ENCODE measurements around the gene CLBA1. TPM values are rescaled to one million over a fixed set of nuclear protein-coding genes. Genes with fewer than 3 reads are reported as not detected.

CLBA1 gene
- total RNA-seq, 1 experiment from 2014 or later = 14.8 TPM

DNA sequence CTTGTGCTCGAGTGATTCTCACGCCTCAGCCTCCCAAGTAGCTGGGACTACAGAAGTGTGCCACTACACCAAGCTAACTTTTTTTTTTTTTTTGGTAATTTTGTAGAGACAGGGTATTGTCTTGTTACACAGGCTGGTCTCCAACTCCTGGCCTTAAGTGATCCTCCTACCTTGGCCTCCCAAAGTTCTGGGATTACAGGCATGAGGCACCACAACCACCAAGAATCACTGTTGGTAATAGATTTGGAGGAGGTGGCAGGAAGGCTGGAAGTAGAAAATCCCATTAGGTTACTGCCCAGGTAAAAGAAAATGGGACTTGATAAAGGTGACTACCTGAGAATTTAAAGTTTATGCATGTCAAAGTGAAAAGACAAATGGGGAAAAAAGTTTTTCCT, 36.7 kb downstream of the CLBA1 start:
- TF ChIP-seq CBX3 (IDR thresholded peaks at IDR 0.05; ENCODE audit: low read depth) (no peak), ELF1 (IDR thresholded peaks at IDR 0.05; ENCODE audit: borderline replicate concordance, low read depth) (no peak), FOSL1 (IDR thresholded peaks at IDR 0.05; ENCODE audit: low read depth) (no peak), ATF3 (IDR thresholded peaks at IDR 0.05) (no peak), CEBPB (IDR thresholded peaks at IDR 0.05; ENCODE audit: low read depth) (no peak), ZNF274 (IDR thresholded peaks at IDR 0.05; ENCODE audit: low read depth, low read length) (no peak), YY1 (IDR thresholded peaks at IDR 0.05; ENCODE audit: extremely low read depth, insufficient replicate concordance, low read depth, low read length) (no peak), EZH2 (IDR thresholded peaks at IDR 0.05) (no peak), SIN3A (IDR thresholded peaks at IDR 0.05; ENCODE audit: low read depth) (no peak), JUND (IDR thresholded peaks at IDR 0.05) (no peak), ZFX (IDR thresholded peaks at IDR 0.05) (no peak)
- TF ChIP-seq, protein P1, sequence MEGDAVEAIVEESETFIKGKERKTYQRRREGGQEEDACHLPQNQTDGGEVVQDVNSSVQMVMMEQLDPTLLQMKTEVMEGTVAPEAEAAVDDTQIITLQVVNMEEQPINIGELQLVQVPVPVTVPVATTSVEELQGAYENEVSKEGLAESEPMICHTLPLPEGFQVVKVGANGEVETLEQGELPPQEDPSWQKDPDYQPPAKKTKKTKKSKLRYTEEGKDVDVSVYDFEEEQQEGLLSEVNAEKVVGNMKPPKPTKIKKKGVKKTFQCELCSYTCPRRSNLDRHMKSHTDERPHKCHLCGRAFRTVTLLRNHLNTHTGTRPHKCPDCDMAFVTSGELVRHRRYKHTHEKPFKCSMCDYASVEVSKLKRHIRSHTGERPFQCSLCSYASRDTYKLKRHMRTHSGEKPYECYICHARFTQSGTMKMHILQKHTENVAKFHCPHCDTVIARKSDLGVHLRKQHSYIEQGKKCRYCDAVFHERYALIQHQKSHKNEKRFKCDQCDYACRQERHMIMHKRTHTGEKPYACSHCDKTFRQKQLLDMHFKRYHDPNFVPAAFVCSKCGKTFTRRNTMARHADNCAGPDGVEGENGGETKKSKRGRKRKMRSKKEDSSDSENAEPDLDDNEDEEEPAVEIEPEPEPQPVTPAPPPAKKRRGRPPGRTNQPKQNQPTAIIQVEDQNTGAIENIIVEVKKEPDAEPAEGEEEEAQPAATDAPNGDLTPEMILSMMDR (IDR thresholded peaks at IDR 0.05 in 2 of 3, conservative IDR thresholded peaks at IDR 0.05 in 1 of 3; ENCODE audit: borderline replicate concordance in 1 of 3, insufficient read depth in 1 of 3, low read depth in 2 of 3, low read length in 2 of 3) = no peak
- TF ChIP-seq, protein P2, sequence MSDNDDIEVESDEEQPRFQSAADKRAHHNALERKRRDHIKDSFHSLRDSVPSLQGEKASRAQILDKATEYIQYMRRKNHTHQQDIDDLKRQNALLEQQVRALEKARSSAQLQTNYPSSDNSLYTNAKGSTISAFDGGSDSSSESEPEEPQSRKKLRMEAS (IDR thresholded peaks at IDR 0.05) = no peak
- intact Hi-C loops (cut with micrococcal nuclease) = no loop called here
- H3K27ac ChIP-seq (ENCODE audit: low read depth, low read length) = peak overlapping the region; percentile 94; the same call in 1 of the 2 replicates
- H2AFZ ChIP-seq (ENCODE audit: low read depth, low read length, poor library complexity, severe bottlenecking) = no peak overlapping the region
- H4K20me1 ChIP-seq (ENCODE audit: insufficient read depth) = peaks cover 18% of the 10 kb centered on the region; the same call in 1 of the 2 replicates
- POLR2A ChIA-PET = no interaction called here
- peak overlapping the region; percentile 74 to 82 for H3K4me3 ChIP-seq (replicated peaks in 1 of 2; ENCODE audit: low read depth in 1 of 2, low read length in 2 of 2)
- no peaks in the 10 kb centered on the region for H3K27me3 ChIP-seq (ENCODE audit: insufficient read depth, low read length)
- CTCF ChIA-PET = interaction anchor here (2.6 kb wide), 1 partner anchor 23 kb away, joined by 13 read pairs; no protein-coding TSS in a partner anchor
- BruUV-seq (replicated peaks) = no TSS peak
- peak overlapping the region; percentile 93 for H3K9ac ChIP-seq (ENCODE audit: low read length)
- no peaks in the 10 kb centered on the region for H3K9me3 ChIP-seq (ENCODE audit: control insufficient read depth in 1 of 2, insufficient read depth in 1 of 2, low read depth in 1 of 2, low read length in 2 of 2)
- peaks cover 48% of the 10 kb centered on the region for H3K79me2 ChIP-seq (ENCODE audit: insufficient read depth, low read length)
- ATAC-seq = no peak
- DNase-seq (ENCODE audit: low read depth, low spot score) = no peak
- RAD21 ChIA-PET (ENCODE audit: low non-redundant PET in 1 of 2, low total read pairs in 2 of 2, uncharacterized antibody in 2 of 2, unreplicated experiment in 2 of 2) = no interaction called here
- peaks cover 45 to 81% of the 10 kb centered on the region in 2 experiments for H3K4me1 ChIP-seq (ENCODE audit: control insufficient read depth in 1 of 2, insufficient read depth in 2 of 2, low read length in 2 of 2)
- no peaks in the 10 kb centered on the region for H3K9me2 ChIP-seq (ENCODE audit: insufficient read depth)
- H3K4me2 ChIP-seq (ENCODE audit: low read length) = peak overlapping the region; percentile 94
- H3K36me3 ChIP-seq (ENCODE audit: control insufficient read depth in 1 of 2, insufficient read depth in 2 of 2, low read length in 2 of 2) = peaks cover 0 to 11% of the 10 kb centered on the region in 2 experiments; a peak in 1 of 4 replicates

Data from HCT116 (cell line).